ENCODE measurements around the gene SPEF2.

SPEF2 gene

DNA sequence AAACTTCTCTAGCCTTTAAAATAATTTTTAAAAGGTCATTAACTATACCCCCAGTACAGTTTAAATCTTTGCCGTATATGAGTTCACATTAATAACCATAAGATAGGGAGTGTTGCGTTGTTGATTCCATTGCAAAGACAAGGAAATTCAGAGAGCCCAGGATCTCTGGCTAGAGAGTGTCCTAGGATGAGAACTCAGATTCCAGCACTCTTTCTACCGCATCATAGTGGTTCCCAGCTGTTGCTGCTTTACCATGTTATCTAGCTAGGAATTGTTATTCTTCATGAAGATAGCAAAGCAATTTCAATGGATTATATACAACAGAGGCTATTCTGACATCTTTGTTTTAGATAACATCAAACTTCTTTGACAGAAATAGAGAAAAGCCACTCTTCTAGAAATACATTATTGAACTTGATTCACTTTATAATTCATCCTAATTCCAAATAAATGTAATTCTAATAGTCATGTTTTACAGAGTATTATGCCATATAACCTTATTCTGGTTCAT is 160.7 kb downstream of the SPEF2 start:
- Histone ChIP-seq H3K36me3 (no peaks in the 10 kb centered on the region), H3K4me3 (ENCODE audit: low read depth in 1 of 2, low read length in 1 of 2) (no peak overlapping the region), H3K27ac (no peak overlapping the region), H3K27me3 (no peaks in the 10 kb centered on the region), H3K9me3 (no peaks in the 10 kb centered on the region), H3K4me1 (ENCODE audit: control insufficient read depth in 1 of 2, insufficient read depth in 1 of 2, low read depth in 1 of 2, low read length in 1 of 2) (no peaks in the 10 kb centered on the region)
- TF ChIP-seq, protein P1, sequence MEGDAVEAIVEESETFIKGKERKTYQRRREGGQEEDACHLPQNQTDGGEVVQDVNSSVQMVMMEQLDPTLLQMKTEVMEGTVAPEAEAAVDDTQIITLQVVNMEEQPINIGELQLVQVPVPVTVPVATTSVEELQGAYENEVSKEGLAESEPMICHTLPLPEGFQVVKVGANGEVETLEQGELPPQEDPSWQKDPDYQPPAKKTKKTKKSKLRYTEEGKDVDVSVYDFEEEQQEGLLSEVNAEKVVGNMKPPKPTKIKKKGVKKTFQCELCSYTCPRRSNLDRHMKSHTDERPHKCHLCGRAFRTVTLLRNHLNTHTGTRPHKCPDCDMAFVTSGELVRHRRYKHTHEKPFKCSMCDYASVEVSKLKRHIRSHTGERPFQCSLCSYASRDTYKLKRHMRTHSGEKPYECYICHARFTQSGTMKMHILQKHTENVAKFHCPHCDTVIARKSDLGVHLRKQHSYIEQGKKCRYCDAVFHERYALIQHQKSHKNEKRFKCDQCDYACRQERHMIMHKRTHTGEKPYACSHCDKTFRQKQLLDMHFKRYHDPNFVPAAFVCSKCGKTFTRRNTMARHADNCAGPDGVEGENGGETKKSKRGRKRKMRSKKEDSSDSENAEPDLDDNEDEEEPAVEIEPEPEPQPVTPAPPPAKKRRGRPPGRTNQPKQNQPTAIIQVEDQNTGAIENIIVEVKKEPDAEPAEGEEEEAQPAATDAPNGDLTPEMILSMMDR (IDR thresholded peaks at IDR 0.05), result no peak

DNA sequence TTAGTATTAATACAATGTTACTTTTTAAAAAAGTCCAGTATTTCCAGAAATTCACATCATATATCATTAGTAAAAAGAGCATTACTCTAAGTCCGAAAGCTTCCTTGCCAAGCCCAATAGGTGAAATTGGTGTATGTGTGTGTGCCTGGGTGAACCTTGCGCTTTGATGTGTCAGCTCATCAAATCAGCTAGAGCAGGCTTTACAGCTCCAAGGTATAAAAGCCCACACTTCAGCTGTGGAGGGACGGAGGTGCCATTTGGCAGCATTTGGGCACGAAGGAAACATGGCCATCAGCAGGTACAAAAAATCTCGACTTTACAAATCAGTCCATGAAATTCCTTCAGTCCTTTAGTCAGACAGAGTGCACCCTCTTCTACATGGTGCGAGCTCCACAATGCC is 162.6 kb downstream of the SPEF2 start:
- Histone ChIP-seq H3K36me3 (no peaks in the 10 kb centered on the region), H3K4me3 (ENCODE audit: low read depth in 1 of 2, low read length in 1 of 2) (no peak overlapping the region)

DNA sequence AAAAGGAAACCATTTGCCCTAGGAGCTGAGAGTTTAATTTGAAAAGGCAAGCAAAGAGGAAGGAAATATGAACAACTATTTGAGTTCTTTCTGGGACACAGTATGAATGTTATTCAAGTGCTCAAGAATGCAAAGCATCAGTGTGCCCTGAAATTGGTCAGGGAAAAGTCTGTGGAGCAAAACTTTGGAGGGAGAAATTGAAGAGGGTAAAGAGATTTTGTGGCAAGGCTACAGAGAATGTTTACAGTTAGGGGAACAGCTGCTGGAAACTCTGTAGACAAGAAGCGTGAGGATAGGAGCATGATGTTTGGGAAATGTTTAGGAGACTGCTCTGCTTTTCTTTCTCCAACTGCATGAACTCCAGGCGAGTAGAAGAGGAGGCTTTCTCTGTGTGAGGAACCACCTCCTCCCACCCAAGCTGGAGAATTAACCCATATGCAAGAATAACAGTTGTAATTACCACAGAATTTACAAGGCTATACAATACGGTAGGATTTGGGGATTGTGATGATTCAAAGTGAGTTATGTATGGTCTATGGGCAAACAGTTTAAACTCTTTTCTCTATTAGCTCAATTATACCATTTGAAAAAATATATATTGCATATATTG is 163.6 kb downstream of the SPEF2 start:
- Histone ChIP-seq H3K4me3 (ENCODE audit: low read depth in 1 of 2, low read length in 1 of 2) (no peak overlapping the region), H3K9me3 (no peaks in the 10 kb centered on the region), H3K36me3 (no peaks in the 10 kb centered on the region), H3K4me1 (ENCODE audit: control insufficient read depth in 1 of 2, insufficient read depth in 1 of 2, low read depth in 1 of 2, low read length in 1 of 2) (no peaks in the 10 kb centered on the region), H3K27ac (no peak overlapping the region), H3K27me3 (no peaks in the 10 kb centered on the region)
- TF ChIP-seq, protein P1 (IDR thresholded peaks at IDR 0.05), result no peak

More for the DNA sequence above, 162.6 kb downstream of the SPEF2 start:
- H3K27me3 ChIP-seq, result no peaks in the 10 kb centered on the region
- H3K27ac ChIP-seq, result no peak overlapping the region
- no peaks in the 10 kb centered on the region for H3K9me3 ChIP-seq
- H3K4me1 ChIP-seq (ENCODE audit: control insufficient read depth in 1 of 2, insufficient read depth in 1 of 2, low read depth in 1 of 2, low read length in 1 of 2), result no peaks in the 10 kb centered on the region
- TF ChIP-seq, protein P1 (IDR thresholded peaks at IDR 0.05), result no peak

DNA sequence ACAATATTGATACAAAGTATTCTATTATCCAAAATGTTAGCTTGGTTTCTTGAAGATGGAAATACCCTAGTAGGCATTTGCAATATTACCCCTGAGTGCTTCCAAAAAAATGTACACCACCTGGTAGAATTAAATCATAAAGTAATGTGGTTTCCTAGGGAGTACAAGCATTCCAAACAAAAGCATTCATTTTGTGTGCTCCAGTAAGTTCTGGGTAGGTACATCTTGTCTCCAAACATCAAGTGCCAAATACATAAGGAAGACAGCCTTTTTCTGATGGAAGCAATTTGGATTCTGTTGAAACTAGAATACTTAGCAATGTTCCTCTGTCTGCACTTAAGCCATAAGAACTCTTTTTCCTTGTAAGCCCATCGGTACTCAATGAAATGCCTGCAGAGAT is 165.9 kb downstream of the SPEF2 start:
- H3K9me3 ChIP-seq, result no peaks in the 10 kb centered on the region
- H3K36me3 ChIP-seq, result no peaks in the 10 kb centered on the region
- H3K27me3 ChIP-seq, result no peaks in the 10 kb centered on the region
- H3K27ac ChIP-seq, result no peak overlapping the region
- H3K4me3 ChIP-seq (ENCODE audit: low read depth in 1 of 2, low read length in 1 of 2), result no peak overlapping the region
- no peaks in the 10 kb centered on the region for H3K4me1 ChIP-seq (ENCODE audit: control insufficient read depth in 1 of 2, insufficient read depth in 1 of 2, low read depth in 1 of 2, low read length in 1 of 2)
- TF ChIP-seq, protein P1 (IDR thresholded peaks at IDR 0.05), result no peak

DNA sequence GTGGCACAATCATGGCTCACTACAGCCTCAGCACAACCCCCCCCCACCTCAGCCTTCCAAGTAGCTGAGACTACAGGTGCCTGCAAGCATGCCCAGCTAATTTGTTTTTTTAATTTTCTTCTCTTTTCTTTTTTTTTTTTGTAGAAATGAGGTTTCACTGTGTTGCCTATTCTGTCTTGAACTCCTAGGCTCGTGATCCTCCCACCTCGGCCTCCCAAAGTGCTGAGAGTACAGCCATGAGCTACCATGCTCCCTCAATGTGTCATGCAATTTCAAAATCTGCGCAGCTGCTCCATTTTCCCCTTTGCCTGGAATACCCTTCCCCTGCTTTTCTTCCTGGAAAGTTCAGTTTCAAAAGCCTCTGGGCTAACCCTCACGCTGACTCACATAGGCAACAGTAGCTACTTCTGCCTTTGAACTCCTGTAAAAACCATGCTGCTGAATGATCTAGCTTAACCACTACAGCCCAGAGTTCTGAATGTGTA is 168.0 kb downstream of the SPEF2 start:
- Histone ChIP-seq H3K27ac (no peak overlapping the region), H3K4me1 (ENCODE audit: control insufficient read depth in 1 of 2, insufficient read depth in 1 of 2, low read depth in 1 of 2, low read length in 1 of 2) (no peaks in the 10 kb centered on the region), H3K27me3 (no peaks in the 10 kb centered on the region), H3K9me3 (no peaks in the 10 kb centered on the region), H3K36me3 (no peaks in the 10 kb centered on the region), H3K4me3 (ENCODE audit: low read depth in 1 of 2, low read length in 1 of 2) (no peak overlapping the region)
- TF ChIP-seq, protein P1 (IDR thresholded peaks at IDR 0.05), result no peak
